HepG2 (cell line): ENCODE results near the gene BCAN. TPM values are rescaled to one million over a fixed set of nuclear protein-coding genes. Genes with fewer than 3 reads are reported as not detected.

Experiments used
- ARNT2 ChIP-seq: sonication (generic); formaldehyde crosslinking; IDR thresholded peaks from 2 replicates; pipeline ENCODE4 v1.8.0; 2022; ENCODE audit warnings: mild to moderate bottlenecking, low read depth, missing genetic modification reagents, moderate library complexity
- IRX3 ChIP-seq: sonication (generic); formaldehyde crosslinking; IDR thresholded peaks from 2 replicates; pipeline ENCODE4 v1.8.1; 2023; ENCODE audit warnings: mild to moderate bottlenecking, low read depth, missing genetic modification reagents, borderline replicate concordance
- KLF13 ChIP-seq: sonication (generic); formaldehyde crosslinking; IDR thresholded peaks from 2 replicates; pipeline ENCODE4 v1.4.0; 2020; ENCODE audit warnings: mild to moderate bottlenecking, missing genetic modification reagents
- MEIS2 ChIP-seq: sonication (generic); formaldehyde crosslinking; IDR thresholded peaks from 2 replicates; pipeline ENCODE4 v1.9.0; 2021; ENCODE audit warnings: mild to moderate bottlenecking, missing genetic modification reagents
- MYC ChIP-seq: sonication (generic); formaldehyde crosslinking; IDR thresholded peaks from 2 replicates; pipeline ENCODE4 v1.9.0; 2021; ENCODE audit warnings: missing genetic modification reagents, borderline replicate concordance
- NONO ChIP-seq, 2 experiments: fragments of 450-650 bp in 1 of 2; sonication (generic) in 1 of 2; formaldehyde crosslinking in 1 of 2; IDR thresholded peaks in 1 of 2; conservative IDR thresholded peaks in 1 of 2; 2 replicates each; pipeline versions ENCODE4 v1.6.1 to v1.8.0; 2017 to 2022; ENCODE audit warnings: mild to moderate bottlenecking in 1 of 2, missing genetic modification reagents in 1 of 2, moderate library complexity in 1 of 2
- SRY ChIP-seq: sonication (generic); formaldehyde crosslinking; IDR thresholded peaks from 2 replicates; pipeline ENCODE4 v1.8.0; 2022; ENCODE audit warnings: mild to moderate bottlenecking, missing genetic modification reagents
- YEATS2 ChIP-seq: sonication (generic); formaldehyde crosslinking; IDR thresholded peaks from 2 replicates; pipeline ENCODE4 v1.4.0; 2020; ENCODE audit warnings: missing genetic modification reagents, borderline replicate concordance
- ZC3H4 ChIP-seq: sonication (generic); formaldehyde crosslinking; IDR thresholded peaks from 2 replicates; pipeline ENCODE4 v1.4.0; 2020; ENCODE audit warnings: missing genetic modification reagents, borderline replicate concordance
- ZIK1 ChIP-seq: sonication (generic); formaldehyde crosslinking; IDR thresholded peaks from 2 replicates; pipeline ENCODE4 v1.5.0; 2020; ENCODE audit warnings: mild to moderate bottlenecking, low read depth, missing genetic modification reagents, borderline replicate concordance
- polyA plus RNA-seq, 8 experiments: library from polyadenylated mRNA; depleted of rRNA in 3 of 8; stranded (reverse) in 7 of 8; unstranded in 1 of 8; fragments of >200 nt; fragmentation: Illumina TruSeq in 4 of 8; extraction: Trizol in 4 of 8; gene quantifications; 2 replicates each; pipeline versions ENCODE4 v1.2.1 to v1.2.3, GENCODE V29; 2011 to 2016; ENCODE audit warnings: low read depth in 4 of 8, missing spikeins in 1 of 8, mixed read lengths in 1 of 8; ENCODE audit not compliant: insufficient read depth in 1 of 8
- total RNA-seq, 5 experiments: library from RNA; depleted of rRNA; stranded (reverse); fragments of >200 nt; fragmentation: Illumina TruSeq; extraction: Trizol; gene quantifications; 2 replicates each; pipeline ENCODE4 v1.2.3, GENCODE V29; 2016; ENCODE audit warnings: low read depth in 1 of 5
- TF ChIP-seq, protein P1 (sequence below): sonication (generic); formaldehyde crosslinking; IDR thresholded peaks from 2 replicates; pipeline ENCODE4 v1.4.0; 2020; ENCODE audit warnings: missing genetic modification reagents

BCAN gene
- total and polyA plus RNA-seq, 2 of the 13 experiments (the other 11 are each of a cell fraction or from before 2014, with no cell fraction given), result not detected

- TF ChIP-seq KLF13 (CRISPR knock-in tag), result 0 out of 2 replicates have a peak, but pooled peaks have one; percentile 29
- TF ChIP-seq SRY (CRISPR knock-in tag), result no peak
- TF ChIP-seq IRX3, result no peak
- TF ChIP-seq ZC3H4 (CRISPR knock-in tag), result no peak
- TF ChIP-seq NONO (IDR thresholded peaks at IDR 0.05), result no peak
- TF ChIP-seq NONO (CRISPR knock-in tag; conservative IDR thresholded peaks at IDR 0.05), result peak; percentile 21; the same call in 1 of the 2 replicates
- TF ChIP-seq MYC, result peak; percentile 40; the same call in 1 of the 2 replicates
- no peak for TF ChIP-seq YEATS2
- TF ChIP-seq ZIK1 (CRISPR knock-in tag), result 0 out of 2 replicates have a peak, but pooled peaks have one; percentile 34
- TF ChIP-seq ARNT2 (CRISPR knock-in tag), result 0 out of 2 replicates have a peak, but pooled peaks have one; percentile 24
- TF ChIP-seq, protein P1, sequence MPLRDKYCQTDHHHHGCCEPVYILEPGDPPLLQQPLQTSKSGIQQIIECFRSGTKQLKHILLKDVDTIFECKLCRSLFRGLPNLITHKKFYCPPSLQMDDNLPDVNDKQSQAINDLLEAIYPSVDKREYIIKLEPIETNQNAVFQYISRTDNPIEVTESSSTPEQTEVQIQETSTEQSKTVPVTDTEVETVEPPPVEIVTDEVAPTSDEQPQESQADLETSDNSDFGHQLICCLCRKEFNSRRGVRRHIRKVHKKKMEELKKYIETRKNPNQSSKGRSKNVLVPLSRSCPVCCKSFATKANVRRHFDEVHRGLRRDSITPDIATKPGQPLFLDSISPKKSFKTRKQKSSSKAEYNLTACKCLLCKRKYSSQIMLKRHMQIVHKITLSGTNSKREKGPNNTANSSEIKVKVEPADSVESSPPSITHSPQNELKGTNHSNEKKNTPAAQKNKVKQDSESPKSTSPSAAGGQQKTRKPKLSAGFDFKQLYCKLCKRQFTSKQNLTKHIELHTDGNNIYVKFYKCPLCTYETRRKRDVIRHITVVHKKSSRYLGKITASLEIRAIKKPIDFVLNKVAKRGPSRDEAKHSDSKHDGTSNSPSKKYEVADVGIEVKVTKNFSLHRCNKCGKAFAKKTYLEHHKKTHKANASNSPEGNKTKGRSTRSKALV, result peak; percentile 46; the same call in 1 of the 2 replicates
- TF ChIP-seq MEIS2 (CRISPR knock-in tag), result 0 out of 2 replicates have a peak, but pooled peaks have one; percentile 23
- TF ChIP-seq, all 625 proteins: peak for 48
Measured at GRCh38 chr1:156623946-156624813, 17.7 kb upstream of the BCAN start (continued).
